Fibroblast of the aortic adventitia (primary cell): ENCODE results near the gene DYTN. TPM values are rescaled to one million over a fixed set of nuclear protein-coding genes. Genes with fewer than 3 reads are reported as not detected.

Source experiments
- DNase-seq: peaks from one replicate; pipeline ENCODE4 v3.0.0-alpha.2; 2010; ENCODE audit warnings: low read depth
- H3K4me3 ChIP-seq: 2 replicates; pipeline ENCODE4 v1.5.1; 2011; ENCODE audit warnings: low read depth, mild to moderate bottlenecking, control low read depth, low read length, moderate library complexity
- CTCF ChIP-seq: IDR thresholded peaks from 2 replicates; pipeline ENCODE4 v1.5.1; 2011; ENCODE audit warnings: mild to moderate bottlenecking, low read length, control low read depth, inconsistent platforms; ENCODE audit not compliant: insufficient read depth
- total RNA-seq: library from RNA; depleted of rRNA; stranded (reverse); fragments of >200 nt; gene quantifications from 2 replicates; pipeline ENCODE4 v1.2.3, GENCODE V29; 2012; ENCODE audit warnings: low replicate concordance

DYTN gene
- total RNA-seq, 1 donor = not detected

- H3K4me3 ChIP-seq = no peak overlapping the region
- TF ChIP-seq CTCF = no peak
- DNase-seq = peak; percentile 27
These were observed 18.0 kb downstream of the DYTN start for GRCh38 chr2:206700156-206700555.

- no peak for DNase-seq
- no peak for TF ChIP-seq CTCF
- no peak overlapping the region for H3K4me3 ChIP-seq
These were observed 19.4 kb downstream of the DYTN start for GRCh38 chr2:206698811-206699210.

GRCh38 chr2:206696910-206697309 is 21.3 kb downstream of the DYTN start:
- no peak overlapping the region for H3K4me3 ChIP-seq
- DNase-seq = peak; percentile 22
- no peak for TF ChIP-seq CTCF

- H3K4me3 ChIP-seq = no peak overlapping the region
- peak; percentile 54 for TF ChIP-seq CTCF
- peak; percentile 83 for DNase-seq
These were observed 24.6 kb downstream of the DYTN start for GRCh38 chr2:206693399-206694137.

GRCh38 chr2:206692971-206693370 is 25.2 kb downstream of the DYTN start:
- DNase-seq = no peak
- no peak for TF ChIP-seq CTCF
- H3K4me3 ChIP-seq = no peak overlapping the region

- no peak for TF ChIP-seq CTCF
- H3K4me3 ChIP-seq = no peak overlapping the region
- no peak for DNase-seq
These were observed 29.2 kb downstream of the DYTN start for GRCh38 chr2:206688990-206689389.

- DNase-seq = no peak
- no peak for TF ChIP-seq CTCF
- H3K4me3 ChIP-seq = no peak overlapping the region
These were observed 29.7 kb downstream of the DYTN start for GRCh38 chr2:206688453-206688852.
